Coronary artery (tissue), 2 donors: ENCODE measurements around the gene NUFIP2.
A peak's percentile ranks its signal among the peaks of the same experiment; 100 is the strongest.

ENCODE experiments used
- DNase-seq: peaks from one replicate; pipeline ENCODE4 v3.0.0-alpha.2; 2017; ENCODE audit warnings: low spot score
- H3K27ac ChIP-seq, 2 donors: fragments of 200-600 bp; sonication (generic); one replicate each; pipeline ENCODE4 v1.5.1; 2016 to 2019
- H3K4me3 ChIP-seq: fragments of 200-600 bp; sonication (generic); 2 replicates; pipeline ENCODE4 v1.5.1; 2016; ENCODE audit warnings: mild to moderate bottlenecking, moderate library complexity
- CTCF ChIP-seq: fragments of 200-600 bp; sonication (generic); IDR thresholded peaks from one replicate; pipeline ENCODE4 v1.5.1; 2019; ENCODE audit warnings: antibody characterized with exemption

The NUFIP2 gene

GRCh38 chr17:29292992-29293889 lies 707 bp downstream of the NUFIP2 start:
- H3K4me3 ChIP-seq = peak overlapping the region; percentile 98
- peak overlapping the region; percentile 96 to 98 for H3K27ac ChIP-seq
- TF ChIP-seq CTCF = no peak
- DNase-seq = peak; percentile 88

DNA sequence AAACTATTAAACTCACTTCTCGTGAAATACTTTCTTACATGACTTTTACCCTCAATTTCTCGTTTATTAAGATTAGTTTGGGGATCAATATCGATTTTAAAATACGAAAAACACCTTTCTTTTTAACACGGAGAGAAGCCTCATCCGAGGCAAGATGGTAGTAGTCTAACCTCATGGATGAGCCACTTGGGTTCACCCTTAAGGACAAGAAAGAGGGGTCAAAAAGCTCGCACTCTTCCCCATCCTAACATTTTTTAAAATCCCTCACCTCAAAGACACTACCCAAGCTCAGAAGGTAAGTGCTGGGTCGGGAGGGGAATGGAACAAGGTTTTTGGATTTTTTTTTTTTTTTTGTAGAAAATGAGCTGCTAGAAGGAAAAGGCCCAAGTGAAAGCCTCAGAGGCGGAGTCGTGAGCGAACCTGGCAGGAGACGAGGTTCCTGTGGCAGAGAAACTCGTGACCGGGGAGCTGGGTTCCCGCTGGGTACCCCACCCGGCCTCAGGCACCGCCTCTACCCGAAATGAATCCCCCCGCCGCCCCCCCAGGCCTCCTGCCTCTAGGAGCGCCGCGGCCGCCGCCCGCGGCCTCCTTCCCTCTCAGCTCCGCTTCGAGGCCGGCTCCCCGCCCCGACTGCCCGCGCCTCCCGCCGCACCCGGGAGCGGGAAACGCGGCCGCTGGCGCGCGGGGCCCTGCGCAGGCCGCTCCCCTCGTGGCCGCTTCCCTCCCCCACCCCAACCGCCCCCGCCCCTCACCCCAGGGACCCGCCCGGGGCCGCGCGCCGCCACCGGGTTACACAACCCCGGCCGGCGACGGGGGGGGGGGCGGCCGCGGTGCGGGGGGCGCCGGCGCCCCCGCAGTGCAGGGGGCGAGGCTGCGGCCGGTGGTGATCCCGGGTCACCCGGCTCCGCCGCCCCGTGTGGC lies 1.6 kb downstream of the NUFIP2 start:
- H3K4me3 ChIP-seq = peak overlapping the region; percentile 98
- no peak for TF ChIP-seq CTCF
- peak overlapping the region; percentile 96 to 98 for H3K27ac ChIP-seq
- peak; percentile 81 for DNase-seq

- peak overlapping the region; percentile 96 to 98 for H3K27ac ChIP-seq
- peak; percentile 26 for TF ChIP-seq CTCF
- DNase-seq = no peak
- peak overlapping the region; percentile 98 for H3K4me3 ChIP-seq
Observed at GRCh38 chr17:29291163-29291752, 2.7 kb downstream of the NUFIP2 start.

GRCh38 chr17:29289852-29290251 lies 4.1 kb downstream of the NUFIP2 start:
- no peak for DNase-seq
- H3K27ac ChIP-seq = no peak overlapping the region
- TF ChIP-seq CTCF = no peak
- no peak overlapping the region for H3K4me3 ChIP-seq

GRCh38 chr17:29283961-29284360 lies 10.0 kb downstream of the NUFIP2 start:
- TF ChIP-seq CTCF = no peak
- Histone ChIP-seq H3K27ac (peak overlapping the region in 1 of 2 donors; percentile 1), H3K4me3 (peak overlapping the region; percentile 36)
- no peak for DNase-seq

GRCh38 chr17:29283496-29283895 lies 10.5 kb downstream of the NUFIP2 start:
- Histone ChIP-seq H3K4me3 (peak overlapping the region; percentile 36), H3K27ac (peak overlapping the region in 1 of 2 donors; percentile 1)
- TF ChIP-seq CTCF = no peak
- DNase-seq = no peak
